ENCODE data around the gene IRX4.
"Not testable (repeated sequence)": the region's sequence is repeated elsewhere in the genome, so short reads cannot be mapped to it uniquely, and the experiment has no call there.

IRX4 gene

GRCh38 chr5:1856596-1857255 is 26.0 kb downstream of the IRX4 start:
- DNase-seq (ENCODE audit: low read depth) = no peak

- DNase-seq (ENCODE audit: low read depth) = no peak
Measured at GRCh38 chr5:1855596-1855995, 27.1 kb downstream of the IRX4 start.

- no peak for DNase-seq (ENCODE audit: low read depth)
Measured at GRCh38 chr5:1855075-1855474, 27.6 kb downstream of the IRX4 start.

GRCh38 chr5:1853531-1853930 is 29.2 kb downstream of the IRX4 start:
- no peak for DNase-seq (ENCODE audit: low read depth)

- no peak for DNase-seq (ENCODE audit: low read depth)
Measured at GRCh38 chr5:1852324-1852947, 30.3 kb downstream of the IRX4 start.

GRCh38 chr5:1851290-1851934 is 31.3 kb downstream of the IRX4 start:
- no peak for DNase-seq (ENCODE audit: low read depth)

GRCh38 chr5:1850324-1851154 is 32.2 kb downstream of the IRX4 start:
- no peak for DNase-seq (ENCODE audit: low read depth)

GRCh38 chr5:1847611-1848010 is 35.1 kb downstream of the IRX4 start:
- DNase-seq (ENCODE audit: low read depth) = no peak

- DNase-seq (ENCODE audit: low read depth) = no peak
Measured at GRCh38 chr5:1847056-1847455, 35.7 kb downstream of the IRX4 start.

GRCh38 chr5:1846583-1846982 is 36.1 kb downstream of the IRX4 start:
- no peak for DNase-seq (ENCODE audit: low read depth)

GRCh38 chr5:1845696-1846095 is 37.0 kb downstream of the IRX4 start:
- no peak for DNase-seq (ENCODE audit: low read depth)

GRCh38 chr5:1844708-1845436 is 37.9 kb downstream of the IRX4 start:
- no peak for DNase-seq (ENCODE audit: low read depth)

GRCh38 chr5:1843761-1844160 is 39.0 kb downstream of the IRX4 start:
- DNase-seq (ENCODE audit: low read depth) = not testable (repeated sequence)

- no peak for DNase-seq (ENCODE audit: low read depth)
Measured at GRCh38 chr5:1842004-1842819, 40.5 kb downstream of the IRX4 start.

- no peak for DNase-seq (ENCODE audit: low read depth)
Measured at GRCh38 chr5:1840741-1841521, 41.8 kb downstream of the IRX4 start.

GRCh38 chr5:1840071-1840547 is 42.6 kb downstream of the IRX4 start:
- no peak for DNase-seq (ENCODE audit: low read depth)

- no peak for DNase-seq (ENCODE audit: low read depth)
Measured at GRCh38 chr5:1838013-1838412, 44.7 kb downstream of the IRX4 start.

GRCh38 chr5:1836891-1837880 is 45.5 kb downstream of the IRX4 start:
- DNase-seq (ENCODE audit: low read depth) = no peak
